Trophoblast cell (in vitro differentiated cells and primary cell): ENCODE data around the gene CREB5.
A peak's percentile ranks its signal among the peaks of the same experiment; 100 is the strongest.

ENCODE experiments used
- DNase-seq, 2 donors: peaks; one replicate each; pipeline ENCODE4 v3.0.0-alpha.2; 2016
- H2AFZ ChIP-seq: 2 replicates; pipeline ENCODE4 v1.6.1; 2013; ENCODE audit warnings: low read length, moderate library complexity, mild to moderate bottlenecking; ENCODE audit not compliant: insufficient read depth, poor library complexity
- H2AK5ac ChIP-seq: 2 replicates; pipeline ENCODE4 v1.6.1; 2013; ENCODE audit warnings: mild to moderate bottlenecking, low read length
- H2BK120ac ChIP-seq: 2 replicates; pipeline ENCODE4 v1.6.1; 2013; ENCODE audit warnings: low read length, mild to moderate bottlenecking, moderate library complexity; ENCODE audit not compliant: insufficient read depth, poor library complexity
- H2BK12ac ChIP-seq: 2 replicates; pipeline ENCODE4 v1.6.1; 2013; ENCODE audit warnings: mild to moderate bottlenecking, low read length, moderate library complexity
- H2BK5ac ChIP-seq: 2 replicates; pipeline ENCODE4 v1.6.1; 2013; ENCODE audit warnings: low read length, low read depth, moderate library complexity, mild to moderate bottlenecking; ENCODE audit not compliant: poor library complexity
- H3K14ac ChIP-seq: 2 replicates; pipeline ENCODE4 v1.6.1; 2013; ENCODE audit warnings: mild to moderate bottlenecking, low read length
- H3K18ac ChIP-seq: 2 replicates; pipeline ENCODE4 v1.6.1; 2013; ENCODE audit warnings: mild to moderate bottlenecking, low read length
- H3K23ac ChIP-seq: 2 replicates; pipeline ENCODE4 v1.6.1; 2013; ENCODE audit warnings: low read length
- H3K27ac ChIP-seq: 2 replicates; pipeline ENCODE4 v1.5.1; 2013; ENCODE audit warnings: low read depth, mild to moderate bottlenecking, inconsistent platforms, low read length, moderate library complexity
- H3K27me3 ChIP-seq: 2 replicates; pipeline ENCODE4 v1.6.1; 2013; ENCODE audit warnings: inconsistent platforms, mild to moderate bottlenecking, low read length, moderate library complexity; ENCODE audit not compliant: insufficient read depth
- H3K36me3 ChIP-seq, 2 experiments: 1 replicate in 1 of 2; 2 replicates in 1 of 2; pipeline ENCODE4 v1.6.1; 2013; ENCODE audit warnings: low read length in 2 of 2, mild to moderate bottlenecking in 2 of 2, moderate library complexity in 1 of 2; ENCODE audit not compliant: insufficient read depth in 2 of 2, control insufficient read depth in 1 of 2
- H3K4ac ChIP-seq: 2 replicates; pipeline ENCODE4 v1.6.1; 2013; ENCODE audit warnings: low read depth, mild to moderate bottlenecking, low read length, moderate library complexity
- H3K4me1 ChIP-seq, 2 experiments: 1 replicate in 1 of 2; 2 replicates in 1 of 2; pipeline ENCODE4 v1.6.1; 2013; ENCODE audit warnings: low read length in 2 of 2, mild to moderate bottlenecking in 2 of 2, moderate library complexity in 1 of 2; ENCODE audit not compliant: insufficient read depth in 2 of 2, control insufficient read depth in 1 of 2
- H3K4me2 ChIP-seq: 2 replicates; pipeline ENCODE4 v1.6.1; 2013; ENCODE audit warnings: inconsistent platforms, mild to moderate bottlenecking, low read length, moderate library complexity
- H3K4me3 ChIP-seq: 2 replicates; pipeline ENCODE4 v1.5.1; 2013; ENCODE audit warnings: mild to moderate bottlenecking, low read depth, low read length, inconsistent platforms
- H3K79me1 ChIP-seq: one replicate; pipeline ENCODE4 v1.6.1; 2013; ENCODE audit warnings: low read length
- H3K79me2 ChIP-seq: 2 replicates; pipeline ENCODE4 v1.6.1; 2013; ENCODE audit warnings: low read length, mild to moderate bottlenecking; ENCODE audit not compliant: control insufficient read depth, insufficient read depth, poor library complexity
- H3K9ac ChIP-seq: 2 replicates; pipeline ENCODE4 v1.6.1; 2013; ENCODE audit warnings: mild to moderate bottlenecking, low read length
- H3K9me3 ChIP-seq: 2 replicates; pipeline ENCODE4 v1.6.1; 2013; ENCODE audit warnings: low read depth, mild to moderate bottlenecking, control low read depth, inconsistent platforms, low read length; ENCODE audit not compliant: insufficient read depth
- H4K12ac ChIP-seq: 2 replicates; pipeline ENCODE4 v1.6.1; 2013; ENCODE audit warnings: low read depth, mild to moderate bottlenecking, low read length, moderate library complexity
- H4K8ac ChIP-seq: 2 replicates; pipeline ENCODE4 v1.6.1; 2013; ENCODE audit warnings: low read depth, mild to moderate bottlenecking, low read length, moderate library complexity
- H4K91ac ChIP-seq: one replicate; pipeline ENCODE4 v1.6.1; 2013; ENCODE audit warnings: low read depth, mild to moderate bottlenecking, low read length, moderate library complexity
- WGBS: extraction: QIAGEN DNeasy Blood & Tissue Kit; methylation state at CpG from one replicate; pipeline ENCODE4 v1.1.7; 2013; ENCODE audit warnings: missing lambda C conversion rate; ENCODE audit not compliant: insufficient read length, insufficient coverage; ENCODE audit errors: extremely low coverage; 5-methylcytosine and 5-hydroxymethylcytosine counted together

CREB5 gene

DNA sequence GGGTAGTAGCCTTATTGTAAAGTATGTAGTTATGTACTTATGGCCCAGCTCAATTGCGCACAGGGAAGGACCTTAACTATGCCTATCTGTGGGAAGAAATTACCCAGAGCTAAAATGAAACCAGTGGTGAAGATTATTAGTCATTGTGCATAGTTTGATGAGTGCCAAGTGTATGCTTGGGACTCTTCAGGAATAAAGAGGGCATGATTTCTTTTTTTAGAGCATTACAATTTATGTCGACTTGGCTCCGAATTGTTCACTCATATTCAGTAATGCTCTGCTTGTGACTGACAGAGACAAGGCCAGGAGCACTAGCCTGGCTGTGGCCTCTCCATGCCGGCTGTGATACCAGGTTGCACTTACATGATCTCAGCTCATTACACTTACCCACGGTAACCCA lies 276.3 kb downstream of the CREB5 start:
- no peaks in the 10 kb centered on the region for H3K36me3 ChIP-seq
- no peak overlapping the region for H3K14ac ChIP-seq
- no peak overlapping the region for H4K91ac ChIP-seq
- H3K4ac ChIP-seq = no peak overlapping the region
- no peaks in the 10 kb centered on the region for H3K27me3 ChIP-seq
- no peak overlapping the region for H3K4me3 ChIP-seq
- H3K4me2 ChIP-seq = no peak overlapping the region
- H3K27ac ChIP-seq = no peak overlapping the region
- H2BK12ac ChIP-seq = no peak overlapping the region
- H4K12ac ChIP-seq = no peak overlapping the region
- no peak overlapping the region for H4K8ac ChIP-seq
- no peak overlapping the region for H2AK5ac ChIP-seq
- H3K79me1 ChIP-seq = peaks cover 10% of the 10 kb centered on the region
- no peak overlapping the region for H2BK5ac ChIP-seq
- peak in 1 of 2 donors; percentile 21 for DNase-seq
- H3K23ac ChIP-seq = no peak overlapping the region
- peaks cover 9 to 17% of the 10 kb centered on the region in 2 experiments for H3K4me1 ChIP-seq
- H3K9me3 ChIP-seq = no peaks in the 10 kb centered on the region
- no peak overlapping the region for H3K9ac ChIP-seq
- no peak overlapping the region for H3K18ac ChIP-seq
- H2AFZ ChIP-seq = no peak overlapping the region
- no CpG with 5 or more reads among the region's 5 CpGs for WGBS
- no peaks in the 10 kb centered on the region for H3K79me2 ChIP-seq
- no peak overlapping the region for H2BK120ac ChIP-seq

DNA sequence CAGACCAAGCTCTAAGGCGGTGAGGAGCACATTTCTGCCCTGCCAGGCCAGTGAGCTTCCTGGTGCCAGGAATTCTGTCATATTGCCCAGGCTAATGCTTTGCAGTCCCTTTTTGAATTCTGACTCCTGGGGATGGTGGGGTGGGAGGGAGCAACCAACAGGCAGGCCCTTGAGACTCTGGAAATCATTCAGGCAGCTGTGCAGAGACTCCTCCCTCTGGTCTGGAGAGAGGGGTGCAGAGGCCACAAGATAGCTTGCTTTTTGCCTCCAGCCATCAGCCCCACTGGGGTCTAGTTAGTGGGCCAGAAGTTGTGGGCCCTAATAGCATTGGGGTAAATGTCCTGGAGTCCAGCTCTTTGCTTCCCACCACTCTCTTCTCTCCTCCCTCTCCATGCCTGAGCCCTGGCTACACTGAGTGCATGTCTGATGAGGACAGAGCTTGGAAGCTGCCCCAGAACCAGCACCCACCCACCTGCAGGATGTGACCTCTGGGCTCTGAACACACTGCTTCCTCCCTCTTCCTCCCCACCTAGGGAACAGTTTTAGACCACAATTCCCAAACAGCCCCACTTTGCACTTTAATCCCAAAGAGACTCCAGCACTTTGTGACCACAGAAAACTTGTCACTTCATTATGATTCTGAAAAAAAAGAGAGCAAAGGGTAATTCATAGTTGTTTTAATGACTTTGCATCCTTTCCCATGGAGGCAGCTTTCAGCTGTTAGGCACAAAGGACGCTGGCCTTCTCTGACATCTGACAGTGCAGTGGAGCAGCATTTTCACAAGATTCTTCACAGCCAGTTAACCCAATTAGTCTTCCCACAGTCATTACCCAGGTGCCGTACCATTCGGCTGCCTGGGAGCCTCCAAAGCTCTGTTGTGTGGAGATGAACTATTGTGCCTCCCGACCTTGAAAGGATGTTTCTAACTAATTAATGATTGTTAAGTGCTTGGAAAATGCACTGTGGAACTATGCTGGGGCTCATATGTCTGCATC lies 283.3 kb downstream of the CREB5 start:
- peaks cover 4 to 8% of the 10 kb centered on the region in 2 experiments for H3K4me1 ChIP-seq
- H3K23ac ChIP-seq = no peak overlapping the region
- no peaks in the 10 kb centered on the region for H3K9me3 ChIP-seq
- H3K36me3 ChIP-seq = no peaks in the 10 kb centered on the region
- H3K79me2 ChIP-seq = no peaks in the 10 kb centered on the region
- H3K27me3 ChIP-seq = no peaks in the 10 kb centered on the region
- no peak for DNase-seq
- no peak overlapping the region for H3K4me2 ChIP-seq
- H2BK120ac ChIP-seq = no peak overlapping the region
- no peak overlapping the region for H3K27ac ChIP-seq
- no peak overlapping the region for H2AFZ ChIP-seq
- H3K9ac ChIP-seq = no peak overlapping the region
- no peak overlapping the region for H3K4me3 ChIP-seq
- WGBS = no CpG with 5 or more reads among the region's 5 CpGs
- H3K18ac ChIP-seq = no peak overlapping the region
- no peak overlapping the region for H2AK5ac ChIP-seq
- no peak overlapping the region for H4K8ac ChIP-seq
- no peak overlapping the region for H3K4ac ChIP-seq
- no peak overlapping the region for H2BK12ac ChIP-seq
- H3K14ac ChIP-seq = no peak overlapping the region
- no peak overlapping the region for H2BK5ac ChIP-seq
- no peak overlapping the region for H4K91ac ChIP-seq
- H4K12ac ChIP-seq = no peak overlapping the region
- H3K79me1 ChIP-seq = no peaks in the 10 kb centered on the region

- H3K4ac ChIP-seq = no peak overlapping the region
- H2BK120ac ChIP-seq = no peak overlapping the region
- no peak overlapping the region for H3K9ac ChIP-seq
- no peaks in the 10 kb centered on the region for H3K79me1 ChIP-seq
- DNase-seq = no peak
- WGBS = no CpG with 5 or more reads among the region's 6 CpGs
- no peak overlapping the region for H3K4me2 ChIP-seq
- no peak overlapping the region for H3K4me3 ChIP-seq
- no peaks in the 10 kb centered on the region for H3K9me3 ChIP-seq
- H3K14ac ChIP-seq = no peak overlapping the region
- H3K27me3 ChIP-seq = no peaks in the 10 kb centered on the region
- H2AFZ ChIP-seq = no peak overlapping the region
- no peak overlapping the region for H3K18ac ChIP-seq
- H4K8ac ChIP-seq = no peak overlapping the region
- H3K79me2 ChIP-seq = no peaks in the 10 kb centered on the region
- no peak overlapping the region for H3K23ac ChIP-seq
- H2AK5ac ChIP-seq = no peak overlapping the region
- no peaks in the 10 kb centered on the region for H3K36me3 ChIP-seq
- H3K27ac ChIP-seq = no peak overlapping the region
- no peak overlapping the region for H2BK5ac ChIP-seq
- no peak overlapping the region for H2BK12ac ChIP-seq
- H4K91ac ChIP-seq = no peak overlapping the region
- H3K4me1 ChIP-seq = peaks cover 0 to 2% of the 10 kb centered on the region in 2 experiments
- no peak overlapping the region for H4K12ac ChIP-seq
Observed at GRCh38 chr7:28697913-28698563, 285.7 kb downstream of the CREB5 start.

DNA sequence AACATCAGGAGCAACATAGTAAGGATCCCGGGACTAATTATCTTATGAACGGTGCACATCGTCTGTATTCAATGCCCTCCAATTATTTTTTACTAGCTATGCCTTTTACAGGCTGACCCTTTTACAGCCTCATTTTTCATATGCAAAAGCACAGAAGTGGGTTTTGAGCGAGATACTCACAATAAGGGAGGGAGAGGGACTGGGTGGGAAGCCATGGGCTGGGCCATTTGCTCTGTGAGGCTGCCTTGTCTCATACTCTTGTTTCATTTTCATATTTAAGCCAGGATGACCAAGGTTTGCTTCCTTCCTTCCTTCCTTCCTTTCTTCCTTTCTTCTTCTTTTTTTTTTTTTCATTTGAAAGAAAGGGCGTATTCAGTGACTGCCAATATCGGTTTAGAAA lies 286.5 kb downstream of the CREB5 start:
- no peak overlapping the region for H3K4ac ChIP-seq
- no peak overlapping the region for H4K12ac ChIP-seq
- H3K18ac ChIP-seq = no peak overlapping the region
- no CpG with 5 or more reads among the region's 6 CpGs for WGBS
- H3K79me1 ChIP-seq = no peaks in the 10 kb centered on the region
- H2AK5ac ChIP-seq = no peak overlapping the region
- no peak overlapping the region for H4K8ac ChIP-seq
- no peaks in the 10 kb centered on the region for H3K9me3 ChIP-seq
- H3K36me3 ChIP-seq = no peaks in the 10 kb centered on the region
- H3K27ac ChIP-seq = no peak overlapping the region
- no peak overlapping the region for H3K14ac ChIP-seq
- no peak overlapping the region for H2BK12ac ChIP-seq
- DNase-seq = no peak
- peaks cover 0 to 2% of the 10 kb centered on the region in 2 experiments for H3K4me1 ChIP-seq
- H3K4me2 ChIP-seq = no peak overlapping the region
- no peak overlapping the region for H2AFZ ChIP-seq
- H3K79me2 ChIP-seq = no peaks in the 10 kb centered on the region
- no peaks in the 10 kb centered on the region for H3K27me3 ChIP-seq
- no peak overlapping the region for H4K91ac ChIP-seq
- no peak overlapping the region for H3K4me3 ChIP-seq
- H3K9ac ChIP-seq = no peak overlapping the region
- H2BK120ac ChIP-seq = no peak overlapping the region
- H2BK5ac ChIP-seq = no peak overlapping the region
- H3K23ac ChIP-seq = no peak overlapping the region
